Measurements from ENCODE around the gene PSTPIP2.
"Not testable (repeated sequence)": the region's sequence is repeated elsewhere in the genome, so short reads cannot be mapped to it uniquely, and the experiment has no call there.

Gene PSTPIP2

GRCh38 chr18:45976566-45976965, 95.5 kb downstream of the PSTPIP2 start:
- in situ Hi-C loops (cut with HindIII; ENCODE audit: low pct_ligation_motif_present, low sequenced_read_pairs): no loop called here
- Histone ChIP-seq H3K4me3 (ENCODE audit: low read depth, low read length) (no peak overlapping the region), H3K27ac (no peak overlapping the region), H3K36me3 (replicated peaks) (no peaks in the 10 kb centered on the region), H3K27me3 (replicated peaks) (no peaks in the 10 kb centered on the region)
- no peak for TF ChIP-seq CTCF (IDR thresholded peaks at IDR 0.05; ENCODE audit: low read depth, low read length, missing control alignments)
- DNase-seq: no peak

GRCh38 chr18:45974088-45974536, 97.9 kb downstream of the PSTPIP2 start:
- no peaks in the 10 kb centered on the region for H3K36me3 ChIP-seq (replicated peaks)
- in situ Hi-C loops (cut with HindIII; ENCODE audit: low pct_ligation_motif_present, low sequenced_read_pairs): no loop called here
- DNase-seq: peak; percentile 70
- no peak overlapping the region for H3K27ac ChIP-seq
- no peaks in the 10 kb centered on the region for H3K27me3 ChIP-seq (replicated peaks)
- TF ChIP-seq CTCF (IDR thresholded peaks at IDR 0.05; ENCODE audit: low read depth, low read length, missing control alignments): peak; percentile 83
- no peak overlapping the region for H3K4me3 ChIP-seq (ENCODE audit: low read depth, low read length)

- Histone ChIP-seq H3K4me3 (ENCODE audit: low read depth, low read length) (peak within 1 kb of the TSS; percentile 94), H3K27me3 (replicated peaks) (no peaks in the 10 kb centered on the region), H3K27ac (peak within 1 kb of the TSS; percentile 76), H3K36me3 (replicated peaks) (peaks cover 6% of the 10 kb centered on the region)
- no peak for TF ChIP-seq CTCF (IDR thresholded peaks at IDR 0.05; ENCODE audit: low read depth, low read length, missing control alignments)
- DNase-seq: peak; percentile 97
- in situ Hi-C loops (cut with HindIII; ENCODE audit: low pct_ligation_motif_present, low sequenced_read_pairs): no loop called here
Measured at GRCh38 chr18:45967007-45967706, 104.9 kb downstream of the PSTPIP2 start, which contains the start of gene EPG5. Gene EPG5, minus strand, starts transcription at chr18:45967329. Its CDS starts 90 bp downstream, at chr18:45967239.

- H3K36me3 ChIP-seq (replicated peaks); H3K27me3 ChIP-seq (replicated peaks); H3K4me3 ChIP-seq (ENCODE audit: low read depth, low read length); H3K27ac ChIP-seq; DNase-seq; in situ Hi-C loops (cut with HindIII; ENCODE audit: low pct_ligation_motif_present, low sequenced_read_pairs): not testable (repeated sequence)
Measured at GRCh38 chr18:45964913-45965312, 107.1 kb downstream of the PSTPIP2 start.

- peak; percentile 70 for DNase-seq
- in situ Hi-C loops (cut with HindIII; ENCODE audit: low pct_ligation_motif_present, low sequenced_read_pairs): no loop called here
- H3K27me3 ChIP-seq (replicated peaks): no peaks in the 10 kb centered on the region
- peak overlapping the region; percentile 89 for H3K27ac ChIP-seq
- peaks cover 6% of the 10 kb centered on the region for H3K36me3 ChIP-seq (replicated peaks)
- TF ChIP-seq CTCF (IDR thresholded peaks at IDR 0.05; ENCODE audit: low read depth, low read length, missing control alignments): no peak
- H3K4me3 ChIP-seq (ENCODE audit: low read depth, low read length): no peak overlapping the region
Measured at GRCh38 chr18:45962866-45963265, 109.2 kb downstream of the PSTPIP2 start.

GRCh38 chr18:45962461-45962860, 109.6 kb downstream of the PSTPIP2 start:
- H3K27me3 ChIP-seq (replicated peaks): no peaks in the 10 kb centered on the region
- H3K36me3 ChIP-seq (replicated peaks): peaks cover 6% of the 10 kb centered on the region
- DNase-seq: peak; percentile 82
- in situ Hi-C loops (cut with HindIII; ENCODE audit: low pct_ligation_motif_present, low sequenced_read_pairs): no loop called here
- peak overlapping the region; percentile 89 for H3K27ac ChIP-seq
- no peak overlapping the region for H3K4me3 ChIP-seq (ENCODE audit: low read depth, low read length)
- TF ChIP-seq CTCF (IDR thresholded peaks at IDR 0.05; ENCODE audit: low read depth, low read length, missing control alignments): no peak

- H3K27ac ChIP-seq; DNase-seq; H3K27me3 ChIP-seq (replicated peaks); H3K36me3 ChIP-seq (replicated peaks); in situ Hi-C loops (cut with HindIII; ENCODE audit: low pct_ligation_motif_present, low sequenced_read_pairs); H3K4me3 ChIP-seq (ENCODE audit: low read depth, low read length): not testable (repeated sequence)
Measured at GRCh38 chr18:45959484-45959883, 112.6 kb downstream of the PSTPIP2 start.

All from brain microvascular endothelial cell (primary cell).